ENCODE data around the gene TOP1. TPM values are rescaled to one million over a fixed set of nuclear protein-coding genes. Genes with fewer than 3 reads are reported as not detected.

TOP1 gene
- total RNA-seq, 4 donors from 2014 or later = 20.2 to 28.5 (median 23.0) TPM

DNA sequence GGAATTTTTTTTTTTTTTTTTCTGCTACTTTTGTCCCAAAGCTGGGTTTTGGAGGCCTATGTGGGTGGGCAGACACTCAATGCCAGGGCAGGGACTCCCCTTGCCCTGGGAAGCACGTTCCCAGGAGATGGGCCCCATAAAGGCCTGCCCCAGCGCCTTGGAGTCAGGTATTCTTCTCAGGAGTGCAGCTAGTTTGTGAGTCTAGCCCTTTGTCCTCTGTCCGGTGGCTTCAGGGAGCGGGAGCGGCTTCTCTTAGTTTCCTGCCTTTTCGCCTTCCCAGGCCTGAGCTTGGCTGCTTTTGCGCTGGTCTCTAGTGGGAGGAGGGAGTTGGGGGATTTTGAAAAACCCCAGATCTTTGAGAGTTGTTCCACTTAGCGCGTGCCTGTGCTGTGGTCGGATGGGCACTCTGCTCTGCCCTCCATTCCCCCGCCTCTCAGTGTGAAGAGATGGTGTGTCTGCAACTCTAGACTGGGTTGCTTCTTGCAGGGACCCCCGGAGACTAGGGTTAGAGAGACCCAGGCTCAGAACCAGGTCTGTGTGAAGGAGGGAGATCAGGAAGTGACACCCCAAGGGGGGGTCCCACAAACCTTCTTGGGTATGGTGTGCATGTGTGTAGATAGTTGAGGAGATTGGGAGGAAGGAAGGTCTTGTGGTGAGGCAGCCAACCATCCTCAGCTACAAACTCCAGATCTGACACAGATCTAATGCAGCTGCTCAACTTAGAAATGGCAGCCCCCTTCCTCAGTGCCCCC lies 110.0 kb downstream of the TOP1 start:
- no peak for DNase-seq (ENCODE audit: extremely low spot score)
- no peaks in the 10 kb centered on the region for H3K36me3 ChIP-seq

DNA sequence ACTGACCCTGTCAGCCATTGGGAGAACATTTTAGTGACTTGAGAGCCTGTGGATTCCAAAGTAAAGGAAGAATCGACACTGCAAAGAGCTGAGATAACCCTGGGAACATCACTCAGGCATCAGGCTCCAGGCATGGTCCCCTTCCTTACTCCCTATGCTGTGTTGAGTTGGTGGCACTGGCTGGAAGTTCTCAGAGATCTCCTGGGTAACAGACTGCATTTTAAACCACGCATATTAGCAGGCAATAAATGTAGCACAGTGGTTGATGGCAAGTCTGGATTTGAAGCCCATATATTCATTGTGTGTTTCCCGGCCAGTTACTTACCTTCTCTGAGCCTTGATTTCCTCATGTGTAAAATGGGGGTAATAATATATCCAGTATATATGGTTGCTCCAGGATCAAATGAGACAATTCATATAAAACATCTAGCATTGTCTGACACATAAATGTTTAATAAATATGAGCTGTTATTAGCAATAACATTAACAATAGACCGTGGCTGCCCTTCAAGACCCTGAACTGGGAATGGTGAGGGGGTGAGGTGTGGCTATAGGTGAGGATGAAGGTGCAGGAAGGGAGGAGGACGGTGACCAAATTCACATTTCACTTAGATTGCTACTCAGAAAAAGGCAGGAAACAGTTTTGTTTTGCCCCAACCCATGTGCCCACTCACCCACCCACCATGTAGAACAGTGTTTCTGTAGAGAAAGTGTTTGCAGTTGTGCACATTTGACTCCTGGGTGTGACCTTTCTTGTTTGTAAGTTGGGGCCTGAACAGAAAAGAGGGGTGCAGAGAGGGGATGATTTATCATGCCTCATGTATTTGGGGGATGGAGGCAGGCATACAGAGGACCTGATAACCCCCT lies 110.8 kb downstream of the TOP1 start:
- intact Hi-C loops (cut with DNase I) = loop anchor here (5.0 to 10.0 kb wide), 3 partner anchors 33 to 265 kb away; partner anchors contain the start of gene LPIN3
- Histone ChIP-seq H3K9me3 (no peaks in the 10 kb centered on the region), H3K4me3 (peak overlapping the region; percentile 79 to 93 (median 90)), H3K36me3 (peaks cover 0 to 4% (median 2%) of the 10 kb centered on the region in 4 donors), H3K4me1 (peaks cover 57 to 85% (median 82%) of the 10 kb centered on the region in 4 donors), H3K27me3 (no peaks in the 10 kb centered on the region), H3K27ac (replicated peaks in 1 of 4) (peak overlapping the region; percentile 95 to 97 (median 96))
- TF ChIP-seq EP300 (IDR thresholded peaks at IDR 0.05) = no peak
- TF ChIP-seq, protein P1, sequence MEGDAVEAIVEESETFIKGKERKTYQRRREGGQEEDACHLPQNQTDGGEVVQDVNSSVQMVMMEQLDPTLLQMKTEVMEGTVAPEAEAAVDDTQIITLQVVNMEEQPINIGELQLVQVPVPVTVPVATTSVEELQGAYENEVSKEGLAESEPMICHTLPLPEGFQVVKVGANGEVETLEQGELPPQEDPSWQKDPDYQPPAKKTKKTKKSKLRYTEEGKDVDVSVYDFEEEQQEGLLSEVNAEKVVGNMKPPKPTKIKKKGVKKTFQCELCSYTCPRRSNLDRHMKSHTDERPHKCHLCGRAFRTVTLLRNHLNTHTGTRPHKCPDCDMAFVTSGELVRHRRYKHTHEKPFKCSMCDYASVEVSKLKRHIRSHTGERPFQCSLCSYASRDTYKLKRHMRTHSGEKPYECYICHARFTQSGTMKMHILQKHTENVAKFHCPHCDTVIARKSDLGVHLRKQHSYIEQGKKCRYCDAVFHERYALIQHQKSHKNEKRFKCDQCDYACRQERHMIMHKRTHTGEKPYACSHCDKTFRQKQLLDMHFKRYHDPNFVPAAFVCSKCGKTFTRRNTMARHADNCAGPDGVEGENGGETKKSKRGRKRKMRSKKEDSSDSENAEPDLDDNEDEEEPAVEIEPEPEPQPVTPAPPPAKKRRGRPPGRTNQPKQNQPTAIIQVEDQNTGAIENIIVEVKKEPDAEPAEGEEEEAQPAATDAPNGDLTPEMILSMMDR (IDR thresholded peaks at IDR 0.05) = no peak
- no peak for TF ChIP-seq POLR2AphosphoS5 (IDR thresholded peaks at IDR 0.05)
- no peak for TF ChIP-seq POLR2A (IDR thresholded peaks at IDR 0.05; ENCODE audit: low read depth)
- WGBS = 63% methylated on average over 5 of the region's 5 CpGs
- DNase-seq (ENCODE audit: extremely low spot score) = no peak

More for the DNA sequence above, 110.0 kb downstream of the TOP1 start:
- TF ChIP-seq EP300 (IDR thresholded peaks at IDR 0.05) = no peak
- no peak for TF ChIP-seq POLR2AphosphoS5 (IDR thresholded peaks at IDR 0.05)
- no peak for TF ChIP-seq POLR2A (IDR thresholded peaks at IDR 0.05; ENCODE audit: low read depth)
- TF ChIP-seq, protein P1 (IDR thresholded peaks at IDR 0.05) = no peak
- Histone ChIP-seq H3K9me3 (no peaks in the 10 kb centered on the region), H3K27me3 (no peaks in the 10 kb centered on the region), H3K27ac (replicated peaks in 1 of 4) (peak overlapping the region; percentile 95 to 97 (median 96)), H3K4me1 (peaks cover 51 to 78% (median 74%) of the 10 kb centered on the region in 4 donors), H3K4me3 (peak overlapping the region; percentile 79 to 93 (median 90))
- intact Hi-C loops (cut with DNase I) = loop anchor here (5.0 kb wide), 2 partner anchors 34 to 204 kb away; partner anchors contain the start of gene LPIN3
- WGBS = 9% methylated on average over 12 of the region's 12 CpGs

DNA sequence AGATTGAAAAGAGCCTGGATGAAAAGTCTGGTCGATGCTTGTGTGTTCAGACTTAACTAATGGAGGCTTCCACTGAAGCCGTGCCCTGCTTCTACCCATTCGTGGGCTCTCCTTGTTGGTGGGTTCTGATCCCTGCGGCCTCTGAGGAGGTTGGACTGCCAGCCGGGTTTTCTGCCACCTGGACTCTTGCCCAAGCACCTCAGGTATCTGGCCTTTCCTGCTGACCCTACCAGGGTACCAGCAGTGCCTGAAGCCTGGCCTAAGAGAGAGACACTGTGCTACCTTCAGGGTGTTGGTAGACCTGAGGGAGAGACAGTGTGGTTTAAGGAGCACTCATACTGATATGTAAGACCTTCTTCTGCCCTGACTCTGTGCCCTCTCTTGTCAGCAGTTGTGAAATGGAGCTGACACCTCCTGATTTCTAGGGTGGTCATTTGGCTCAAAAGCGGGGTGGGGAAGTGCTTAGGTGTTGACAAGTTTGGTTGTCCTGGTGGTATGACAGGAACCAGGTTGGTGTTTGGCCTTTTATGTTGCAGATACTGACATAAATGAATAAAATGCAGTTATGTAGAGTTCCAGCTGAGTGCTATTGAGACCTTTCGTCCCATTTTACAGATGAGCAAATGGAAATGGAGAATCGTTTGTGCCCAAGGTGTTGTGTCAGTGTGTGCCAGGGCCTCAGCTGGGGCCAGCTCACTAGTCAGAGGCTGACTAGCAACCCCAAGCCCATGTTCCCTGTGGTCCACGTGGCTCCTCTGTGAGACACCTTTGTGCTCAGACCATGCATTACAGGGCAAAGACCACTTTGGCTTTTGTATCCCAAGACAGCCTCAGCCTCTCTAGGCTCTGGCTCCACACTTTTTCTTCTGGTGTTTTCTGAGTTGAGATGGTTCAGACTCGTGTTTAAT lies 111.9 kb downstream of the TOP1 start:
- TF ChIP-seq, protein P1 (IDR thresholded peaks at IDR 0.05) = no peak
- TF ChIP-seq POLR2A (IDR thresholded peaks at IDR 0.05; ENCODE audit: low read depth) (no peak), POLR2AphosphoS5 (IDR thresholded peaks at IDR 0.05) (no peak)
- intact Hi-C loops (cut with DNase I) = loop anchor here (10.0 kb wide), 1 partner anchor 264 kb away; no protein-coding TSS in a partner anchor
- peaks cover 67 to 90% (median 88%) of the 10 kb centered on the region in 4 donors for H3K4me1 ChIP-seq
- no peaks in the 10 kb centered on the region for H3K9me3 ChIP-seq
- DNase-seq (ENCODE audit: extremely low spot score) = no peak
- 70% methylated on average over 10 of the region's 10 CpGs for WGBS
- peak overlapping the region; percentile 72 to 97 (median 96) for H3K27ac ChIP-seq (replicated peaks in 1 of 4)
- H3K27me3 ChIP-seq = no peaks in the 10 kb centered on the region
- peak overlapping the region in 3 of 4 donors; percentile 1 to 90 (median 5) for H3K4me3 ChIP-seq
- peaks cover 0 to 6% (median 3%) of the 10 kb centered on the region in 4 donors for H3K36me3 ChIP-seq
